ENCODE results near the gene WSCD1. TPM values are rescaled to one million over a fixed set of nuclear protein-coding genes. Genes with fewer than 3 reads are reported as not detected.
A peak's percentile ranks its signal among the peaks of the same experiment; 100 is the strongest.

WSCD1 gene
- total RNA-seq, 1 experiment from 2014 or later, result 3.7 TPM

DNA sequence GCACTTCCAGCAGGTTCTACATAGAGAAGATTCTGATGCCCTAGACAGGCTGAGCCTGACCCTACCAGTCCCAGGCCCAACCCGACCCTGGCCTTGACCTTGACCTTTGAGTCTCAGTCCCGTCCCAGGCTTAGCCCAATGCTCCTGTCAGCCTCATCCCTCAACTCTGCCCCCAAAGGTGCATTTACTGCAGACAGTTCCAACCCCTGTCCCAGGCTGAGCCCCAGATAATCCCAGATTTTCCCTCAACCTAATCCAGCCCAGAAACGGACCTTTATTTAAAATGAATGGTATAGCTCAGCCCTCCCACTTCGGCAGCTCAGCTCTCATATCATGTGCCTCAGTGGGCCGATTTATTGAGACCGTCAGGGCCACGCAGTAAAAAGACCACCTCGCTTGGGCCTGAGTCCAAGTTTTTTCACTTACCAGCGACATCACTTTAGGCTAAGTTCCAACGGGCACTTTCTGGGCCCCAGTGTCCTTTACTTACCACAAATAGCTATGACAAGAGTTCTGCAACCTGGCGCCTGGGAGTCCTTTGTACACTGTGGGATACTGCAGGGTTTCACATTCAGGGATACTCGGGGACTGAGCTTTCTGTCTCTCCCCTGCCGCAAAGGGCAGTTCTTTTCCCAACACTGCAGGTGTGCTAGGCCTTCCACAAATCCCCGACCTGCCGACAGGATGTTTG is 89.5 kb downstream of the WSCD1 start:
- DNase-seq (ENCODE audit: low read depth), result no peak

- DNase-seq (ENCODE audit: low read depth), result no peak
These were observed 90.0 kb downstream of the WSCD1 start for GRCh38 chr17:6160232-6160555.

DNA sequence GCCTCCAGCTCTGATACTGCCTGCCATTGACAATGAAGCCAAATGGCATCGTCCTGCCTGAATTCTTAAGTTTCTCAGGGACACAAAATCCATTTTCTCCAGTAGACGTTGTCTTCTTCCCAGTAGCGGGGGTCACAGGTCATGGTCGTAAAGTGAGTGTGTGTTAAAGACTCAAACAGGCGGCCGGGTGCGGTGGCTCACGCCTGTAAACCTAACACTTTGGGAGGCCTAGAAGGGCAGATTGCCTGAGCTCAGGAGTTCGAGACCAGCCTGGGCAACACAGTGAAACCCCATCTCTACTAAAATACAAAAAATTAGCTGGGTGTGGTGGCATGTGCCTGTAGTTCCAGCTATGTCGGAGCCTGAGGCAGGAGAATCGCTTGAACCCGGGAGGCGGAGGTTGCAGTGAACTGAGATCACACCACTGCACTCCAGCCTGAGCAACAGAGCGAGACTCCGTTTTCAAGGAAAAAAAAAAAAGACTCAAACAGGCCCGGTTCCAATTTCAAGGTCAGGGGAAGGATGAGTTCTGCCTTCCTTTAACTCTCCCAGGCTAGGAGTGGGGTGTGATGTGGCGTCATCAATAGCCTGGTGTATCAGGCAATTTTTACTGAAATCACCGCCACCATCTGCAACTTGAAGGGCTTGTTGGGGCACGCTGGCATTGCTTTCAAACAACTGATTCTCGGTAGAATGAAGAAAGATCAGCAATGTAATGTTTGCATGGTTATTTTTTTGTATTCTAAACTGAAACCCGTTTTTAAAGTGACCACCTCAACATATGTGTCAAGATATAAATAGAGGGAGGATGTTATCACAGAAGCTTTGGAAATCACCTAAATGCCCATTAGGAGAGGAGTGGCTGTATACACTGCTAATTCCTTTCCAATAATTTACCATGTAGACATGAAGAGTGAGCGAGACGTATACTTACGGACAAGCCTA is 91.0 kb downstream of the WSCD1 start:
- DNase-seq (ENCODE audit: low read depth), result no peak

DNA sequence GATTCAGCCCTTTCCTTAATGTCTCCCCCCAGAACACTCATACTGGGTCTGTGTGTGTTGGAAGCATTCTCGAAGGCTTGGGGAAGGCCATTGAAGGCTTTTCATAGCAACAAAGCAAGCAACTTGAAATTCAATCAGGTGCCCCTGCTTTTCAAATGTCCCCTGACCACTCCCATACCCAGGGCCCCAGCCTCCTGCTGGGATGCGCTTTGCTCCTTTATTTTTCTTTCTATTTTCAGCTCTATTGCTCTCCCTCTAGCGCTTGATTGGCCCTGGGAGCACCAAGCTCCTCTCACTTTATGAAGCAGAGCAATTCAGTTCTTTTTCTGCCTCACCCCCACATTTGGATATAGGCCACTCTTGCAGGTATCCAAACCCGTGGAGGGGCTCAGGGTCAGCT is 92.0 kb downstream of the WSCD1 start:
- no peak for DNase-seq (ENCODE audit: low read depth)

DNA sequence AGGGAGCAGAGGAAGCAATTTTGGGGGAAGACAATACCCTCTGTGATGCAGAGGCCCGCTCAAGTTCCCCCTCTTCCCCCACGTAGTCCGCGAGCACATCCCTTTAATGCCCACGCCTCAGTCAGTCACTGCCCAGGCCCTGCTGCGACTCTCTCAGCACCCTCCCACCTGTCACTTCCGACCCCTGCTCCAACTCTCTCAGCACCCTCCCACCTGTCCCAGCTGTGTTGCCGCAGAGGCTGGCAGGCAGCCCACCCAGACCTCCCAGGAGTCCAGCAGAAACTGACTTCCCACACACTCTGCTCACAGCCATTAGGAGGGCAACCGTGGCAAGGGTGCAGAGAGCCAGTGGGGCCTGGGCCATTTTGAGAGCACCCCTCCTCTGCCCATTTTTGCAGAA is 92.7 kb downstream of the WSCD1 start:
- no peak for DNase-seq (ENCODE audit: low read depth)

- peak; percentile 65 for DNase-seq (ENCODE audit: low read depth)
These were observed 93.6 kb downstream of the WSCD1 start for GRCh38 chr17:6163612-6164333.

- no peak for DNase-seq (ENCODE audit: low read depth)
These were observed 94.8 kb downstream of the WSCD1 start for GRCh38 chr17:6164996-6165395.

- DNase-seq (ENCODE audit: low read depth), result no peak
These were observed 95.6 kb downstream of the WSCD1 start for GRCh38 chr17:6165806-6166205.

GRCh38 chr17:6166492-6167179 is 96.5 kb downstream of the WSCD1 start:
- peak; percentile 20 for DNase-seq (ENCODE audit: low read depth)

DNA sequence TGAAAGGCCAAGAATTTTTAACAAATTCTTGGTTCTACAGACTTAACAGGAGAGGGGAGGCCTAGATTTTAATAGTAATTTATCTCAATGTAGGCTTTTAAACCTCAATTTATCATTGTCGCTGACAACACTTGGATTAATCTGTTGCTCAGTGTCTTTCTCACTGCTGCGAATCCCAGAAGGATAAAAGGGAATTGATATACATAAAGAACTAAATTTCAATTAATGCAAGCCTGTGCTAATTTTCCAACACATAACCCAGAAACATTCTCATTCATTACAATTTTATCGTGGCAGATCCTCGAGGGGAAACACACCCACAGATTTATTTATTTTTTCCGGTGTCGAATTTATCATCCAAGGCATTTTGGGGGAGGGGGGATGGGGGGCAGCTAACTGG is 98.1 kb downstream of the WSCD1 start:
- no peak for DNase-seq (ENCODE audit: low read depth)

DNA sequence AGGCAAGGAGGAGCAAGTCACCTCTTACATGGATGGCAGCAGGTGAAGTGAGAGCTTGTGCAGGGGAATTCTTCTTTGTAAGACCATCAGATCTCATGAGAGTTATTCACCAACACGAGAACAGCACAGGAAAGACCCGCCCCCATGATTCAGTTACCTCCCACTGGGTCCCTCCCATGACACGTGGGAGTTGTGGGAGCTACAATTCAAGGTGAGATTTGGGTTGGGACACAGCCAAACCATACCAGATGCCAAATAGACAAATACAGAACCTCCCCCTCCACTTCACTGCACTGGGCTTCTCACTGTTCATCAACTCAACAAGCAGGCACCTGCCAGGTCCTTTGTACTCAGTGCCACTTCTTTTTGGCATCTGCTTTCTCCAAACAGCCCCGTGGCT is 100.2 kb downstream of the WSCD1 start:
- DNase-seq (ENCODE audit: low read depth), result no peak

DNA sequence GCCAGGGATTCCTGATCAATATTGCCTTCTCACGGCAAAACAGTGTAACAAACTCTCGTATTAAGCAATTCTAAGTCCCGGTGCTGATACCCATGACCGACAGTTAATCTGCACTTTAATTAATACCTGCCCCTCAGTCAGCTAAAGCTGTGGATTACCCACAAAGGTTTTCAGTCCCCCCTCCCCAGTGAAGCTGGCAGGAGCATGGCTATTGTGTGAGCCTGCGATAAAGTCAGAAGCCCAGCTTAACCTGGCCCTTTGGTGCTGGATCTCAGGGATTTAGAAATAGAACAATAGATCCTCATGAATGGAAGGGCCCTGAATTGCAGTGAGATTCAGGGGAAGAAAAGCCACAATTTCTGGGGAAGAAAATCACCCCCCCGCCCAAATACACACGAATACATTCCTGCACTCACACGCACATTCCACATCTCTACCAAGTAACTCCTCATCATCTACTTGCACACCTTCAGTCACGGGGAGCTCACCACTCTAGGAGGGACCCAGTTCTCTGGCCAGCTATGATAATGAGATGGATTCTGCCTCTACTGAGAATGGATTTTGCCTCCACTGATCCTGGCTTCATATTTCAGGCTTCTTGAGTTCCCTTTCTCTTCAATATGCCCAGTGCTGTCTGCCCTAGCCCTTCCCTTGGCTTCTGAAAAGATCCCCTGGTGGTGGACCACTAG is 102.6 kb downstream of the WSCD1 start:
- DNase-seq (ENCODE audit: low read depth), result no peak

GRCh38 chr17:6173653-6174052 is 103.5 kb downstream of the WSCD1 start:
- no peak for DNase-seq (ENCODE audit: low read depth)

All from LHCN-M2 (cell line).